ENCODE results near the gene TRMU. TPM values are rescaled to one million over a fixed set of nuclear protein-coding genes. Genes with fewer than 3 reads are reported as not detected.

The TRMU gene
- total RNA-seq, 2 experiments from 2014 or later: 66.8 to 71.7 TPM

DNA sequence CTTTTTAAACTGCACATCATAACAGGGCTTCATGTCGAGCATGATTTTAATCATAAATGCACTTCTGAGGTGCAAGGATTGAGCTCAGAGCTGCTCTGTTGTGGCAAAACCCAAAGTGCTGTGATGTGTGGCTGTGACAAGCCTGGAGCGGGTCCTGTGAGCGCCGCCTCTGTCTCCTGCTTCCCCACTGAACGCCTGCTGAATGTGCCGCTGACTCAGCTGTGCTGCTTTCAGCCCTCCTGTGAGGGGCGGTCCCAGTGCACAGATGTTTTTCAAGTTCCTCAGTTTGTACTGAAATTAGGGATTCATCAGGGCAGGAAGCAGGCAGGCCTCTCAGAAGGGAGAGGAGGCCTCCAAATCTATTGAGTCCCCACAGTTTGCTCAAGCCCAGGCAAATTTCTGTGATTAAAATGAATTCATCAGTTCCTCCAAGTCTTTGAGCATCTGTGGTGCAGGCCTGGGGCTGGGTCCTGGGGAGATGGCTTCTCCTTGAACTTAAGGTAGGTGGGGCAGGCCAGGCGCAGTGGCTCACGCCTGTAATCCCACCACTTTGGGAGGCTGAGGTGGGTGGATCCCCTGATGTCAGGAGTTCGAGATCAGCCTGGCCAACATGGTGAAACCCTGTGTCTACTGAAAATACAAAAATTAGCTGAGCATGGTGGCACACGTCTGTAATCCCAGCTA is 41.8 kb upstream of the TRMU start:
- H3K4me1 Mint-ChIP-seq: peaks cover 60% of the 10 kb centered on the region
- peaks cover 6% of the 10 kb centered on the region for H3K9me3 Mint-ChIP-seq
- H3K27me3 Mint-ChIP-seq: no peaks in the 10 kb centered on the region
- no peak overlapping the region for H3K4me3 Mint-ChIP-seq
- POLR2A ChIA-PET: no interaction called here
- CTCF ChIA-PET: no interaction called here
- DNase-seq: no peak
- H3K36me3 Mint-ChIP-seq (ENCODE audit: low read depth): peaks cover 52% of the 10 kb centered on the region
- H3K27ac Mint-ChIP-seq: peak overlapping the region; percentile 35

DNA sequence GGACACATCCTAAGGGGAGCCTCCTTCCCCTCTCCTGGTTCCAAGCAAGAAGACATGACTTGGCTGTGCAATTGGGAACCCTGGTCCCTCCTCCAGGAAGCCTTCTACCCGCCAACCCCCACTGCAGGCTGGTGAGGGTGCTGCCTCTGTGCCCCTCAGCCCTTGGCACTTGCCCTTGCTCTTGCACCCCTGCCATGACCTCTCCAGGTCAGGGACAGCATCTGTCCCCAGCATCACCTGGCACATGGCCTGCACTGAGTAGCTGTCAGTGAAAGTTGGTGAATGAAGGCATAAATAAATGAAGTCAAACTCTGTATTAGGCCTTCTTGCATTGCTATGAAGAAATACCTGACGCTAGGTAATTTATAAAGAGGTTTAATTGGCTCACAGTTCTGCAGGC is 40.7 kb upstream of the TRMU start:
- Mint-ChIP-seq H3K4me1 (peaks cover 60% of the 10 kb centered on the region), H3K9me3 (peaks cover 6% of the 10 kb centered on the region), H3K27me3 (no peaks in the 10 kb centered on the region), H3K27ac (peak overlapping the region; percentile 97), H3K4me3 (peak overlapping the region; percentile 88), H3K36me3 (ENCODE audit: low read depth) (peaks cover 61% of the 10 kb centered on the region)
- POLR2A ChIA-PET: interaction anchor here (0.9 to 6.4 kb wide), 7 partner anchors 7 to 174 kb away, joined by 3 to 48 read pairs (median 19); partner anchors contain the start of gene CDPF1
- CTCF ChIA-PET: interaction anchor here (1.1 to 2.6 kb wide), 4 partner anchors 41 to 173 kb away, joined by 3 to 16 read pairs (median 6); partner anchors contain the start of gene CDPF1
- DNase-seq: no peak

DNA sequence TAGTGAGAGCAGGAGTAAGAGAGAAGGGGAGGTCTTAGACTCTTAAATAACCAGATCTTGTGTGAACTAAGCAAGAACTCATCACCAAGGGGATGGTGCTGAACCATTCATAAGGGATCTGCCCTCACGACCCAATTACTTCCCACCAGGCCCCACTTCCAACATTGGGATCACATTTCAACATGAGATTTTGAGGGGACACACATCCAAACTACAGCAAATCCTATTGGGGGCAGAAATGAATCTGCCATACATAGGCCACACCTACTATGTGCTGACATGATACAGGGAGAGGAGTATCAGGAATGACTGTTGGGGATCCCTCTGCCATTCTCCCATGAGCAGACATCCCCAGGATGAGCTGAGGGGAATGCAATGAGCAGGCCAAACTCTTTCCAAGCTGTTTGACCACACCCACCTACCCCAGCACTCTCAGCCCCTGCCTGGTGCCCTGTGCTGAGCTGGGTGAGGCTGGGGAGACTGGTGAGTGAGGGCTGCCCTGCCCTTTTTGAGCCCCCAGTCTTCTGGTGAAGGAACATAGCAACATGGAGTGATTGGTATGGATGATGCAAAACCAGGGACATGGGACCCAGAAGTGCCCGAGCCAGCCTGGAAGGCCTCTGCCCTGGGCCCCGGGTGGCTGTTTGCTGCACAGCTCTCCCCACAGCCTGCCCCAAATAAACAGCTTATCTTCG is 40.1 kb upstream of the TRMU start:
- POLR2A ChIA-PET: interaction anchor here (0.7 to 6.4 kb wide), 20 partner anchors 8 to 496 kb away, joined by 3 to 48 read pairs (median 6); partner anchors contain the start of genes CDPF1, PPARA, TRMU and TTC38
- CTCF ChIA-PET: interaction anchor here (0.6 to 2.6 kb wide), 11 partner anchors 8 to 301 kb away, joined by 3 to 16 read pairs (median 5); partner anchors contain the start of gene CDPF1
- Mint-ChIP-seq H3K4me1 (peaks cover 58% of the 10 kb centered on the region), H3K27me3 (no peaks in the 10 kb centered on the region), H3K36me3 (ENCODE audit: low read depth) (peaks cover 62% of the 10 kb centered on the region), H3K4me3 (peak overlapping the region; percentile 88), H3K27ac (peak overlapping the region; percentile 97), H3K9me3 (peaks cover 6% of the 10 kb centered on the region)
- no peak for DNase-seq

- peaks cover 6% of the 10 kb centered on the region for H3K9me3 Mint-ChIP-seq
- peak within 1 kb of the TSS; percentile 88 for H3K4me3 Mint-ChIP-seq
- CTCF ChIA-PET: interaction anchor here (0.6 to 2.6 kb wide), 15 partner anchors 9 to 302 kb away, joined by 3 to 16 read pairs (median 5); partner anchors contain the start of genes CDPF1 and TTC38
- H3K27me3 Mint-ChIP-seq: no peaks in the 10 kb centered on the region
- peaks cover 61% of the 10 kb centered on the region for H3K36me3 Mint-ChIP-seq (ENCODE audit: low read depth)
- POLR2A ChIA-PET: interaction anchor here (0.7 to 6.4 kb wide), 24 partner anchors 9 to 495 kb away, joined by 3 to 48 read pairs (median 4); partner anchors contain the start of genes CDPF1, PPARA, TRMU and TTC38
- DNase-seq: peak; percentile 99
- H3K4me1 Mint-ChIP-seq: peaks cover 63% of the 10 kb centered on the region
- H3K27ac Mint-ChIP-seq: peak within 1 kb of the TSS; percentile 97
Measured at GRCh38 chr22:46296257-46297150, 39.0 kb upstream of the TRMU start, which contains the start of gene GTSE1. TSS of gene GTSE1 (plus strand) at chr22:46296870. CDS start at chr22:46297401, 531 bp downstream.

- H3K27me3 Mint-ChIP-seq: no peaks in the 10 kb centered on the region
- H3K36me3 Mint-ChIP-seq (ENCODE audit: low read depth): peaks cover 60% of the 10 kb centered on the region
- peaks cover 62% of the 10 kb centered on the region for H3K4me1 Mint-ChIP-seq
- CTCF ChIA-PET: interaction anchor here (0.7 to 2.6 kb wide), 6 partner anchors 15 to 291 kb away, joined by 3 to 16 read pairs (median 8); partner anchors contain the start of gene CDPF1
- peaks cover 3% of the 10 kb centered on the region for H3K9me3 Mint-ChIP-seq
- H3K27ac Mint-ChIP-seq: peak overlapping the region; percentile 70
- POLR2A ChIA-PET: interaction anchor here (1.5 to 6.4 kb wide), 9 partner anchors 10 to 261 kb away, joined by 3 to 48 read pairs (median 19); partner anchors contain the start of genes CDPF1 and TRMU
- DNase-seq: peak; percentile 37
- peak overlapping the region; percentile 88 for H3K4me3 Mint-ChIP-seq
Measured at GRCh38 chr22:46297151-46297812, 38.2 kb upstream of the TRMU start.

DNA sequence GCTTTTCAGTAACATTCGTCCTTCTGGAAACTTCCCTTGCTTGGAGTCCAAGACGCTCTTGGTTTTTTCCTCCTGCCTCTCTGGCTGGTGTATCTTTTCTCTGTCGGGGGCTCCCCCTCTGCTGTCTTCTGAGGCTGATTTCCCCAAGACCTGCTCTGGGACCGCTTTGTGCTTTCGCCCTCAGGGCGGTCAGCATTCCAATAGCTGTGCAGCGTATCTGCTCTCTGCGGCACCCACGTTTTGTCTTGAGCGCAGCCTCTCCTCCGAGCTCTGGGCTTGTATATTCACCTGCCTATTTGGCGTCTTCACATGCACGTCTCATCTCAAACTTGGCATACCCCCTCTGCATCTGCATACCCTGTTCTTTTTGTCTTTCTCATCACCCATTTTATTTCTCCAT is 36.4 kb upstream of the TRMU start:
- DNase-seq: no peak
- Mint-ChIP-seq H3K4me1 (peaks cover 68% of the 10 kb centered on the region), H3K36me3 (ENCODE audit: low read depth) (peaks cover 61% of the 10 kb centered on the region), H3K9me3 (no peaks in the 10 kb centered on the region), H3K27ac (peak overlapping the region; percentile 16), H3K4me3 (peak overlapping the region; percentile 88), H3K27me3 (no peaks in the 10 kb centered on the region)
- ChIA-PET CTCF (interaction anchor here (0.8 to 1.2 kb wide), 2 partner anchors 12 to 178 kb away, joined by 3 read pairs; no protein-coding TSS in a partner anchor), POLR2A (interaction anchor here (0.8 to 6.4 kb wide), 2 partner anchors 9 to 171 kb away, joined by 3 to 29 read pairs; no protein-coding TSS in a partner anchor)

DNA sequence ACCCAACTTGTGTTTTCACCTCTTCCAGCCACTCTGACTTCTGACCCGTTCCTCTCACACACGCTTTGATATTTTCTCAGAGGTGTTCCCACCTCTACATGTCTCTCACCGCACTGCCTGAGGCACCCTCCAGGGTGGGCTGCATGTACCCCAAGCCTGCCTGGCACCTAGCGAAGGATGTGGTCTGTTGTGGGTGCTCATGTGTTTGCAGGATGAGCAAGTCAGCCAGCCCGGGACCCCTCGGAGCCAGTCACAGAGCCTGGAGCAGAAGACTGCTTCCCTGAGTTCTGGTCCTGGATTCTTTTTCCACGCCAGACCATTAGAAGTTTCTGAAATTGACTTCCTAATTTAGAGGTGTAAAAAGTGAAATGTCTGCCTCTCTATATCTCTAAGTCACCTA is 35.0 kb upstream of the TRMU start:
- H3K9me3 Mint-ChIP-seq: no peaks in the 10 kb centered on the region
- no peak overlapping the region for H3K27ac Mint-ChIP-seq
- H3K4me1 Mint-ChIP-seq: peaks cover 65% of the 10 kb centered on the region
- no peak for DNase-seq
- no peaks in the 10 kb centered on the region for H3K27me3 Mint-ChIP-seq
- CTCF ChIA-PET: interaction anchor here (1.0 to 1.1 kb wide), 2 partner anchors 11 to 179 kb away, joined by 3 to 4 read pairs; no protein-coding TSS in a partner anchor
- no peak overlapping the region for H3K4me3 Mint-ChIP-seq
- peaks cover 63% of the 10 kb centered on the region for H3K36me3 Mint-ChIP-seq (ENCODE audit: low read depth)
- POLR2A ChIA-PET: interaction anchor here (6.4 kb wide), 1 partner anchor 7 kb away, joined by 29 read pairs; no protein-coding TSS in a partner anchor

DNA sequence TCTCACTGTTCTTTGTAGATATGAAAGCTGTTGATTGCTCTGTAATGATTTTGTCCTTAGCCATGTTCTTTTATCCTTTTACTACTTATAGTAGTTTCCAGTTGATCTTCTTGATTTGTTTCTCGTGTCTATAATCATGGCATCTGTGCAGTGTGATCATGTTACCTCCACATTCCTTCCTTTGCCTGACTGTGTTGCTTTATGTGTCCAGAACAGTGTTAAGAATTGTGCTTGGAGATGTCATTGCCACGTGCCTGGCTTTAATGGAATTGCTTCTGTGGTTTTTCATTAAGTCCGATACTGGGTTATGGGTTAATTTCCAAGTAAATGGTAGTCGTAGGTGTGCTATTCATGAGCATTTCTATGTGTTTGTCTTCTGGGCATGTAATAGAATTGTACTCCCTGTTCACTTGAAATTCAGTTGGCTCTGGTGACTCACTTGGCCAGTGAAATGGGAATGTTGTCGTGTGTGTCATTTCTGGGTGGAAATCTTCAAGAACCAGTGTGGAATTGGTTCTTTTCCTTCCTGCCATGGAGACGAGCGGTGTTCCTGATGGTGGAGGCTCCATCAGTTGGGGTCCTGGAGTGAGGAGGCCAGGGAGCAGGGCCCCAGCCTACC is 32.1 kb upstream of the TRMU start:
- ChIA-PET CTCF (no interaction called here), POLR2A (interaction anchor here (1.7 kb wide), 1 partner anchor 32 kb away, joined by 6 read pairs; the partner anchor contains the start of gene TRMU)
- H3K36me3 Mint-ChIP-seq (ENCODE audit: low read depth): peaks cover 72% of the 10 kb centered on the region
- H3K4me3 Mint-ChIP-seq: no peak overlapping the region
- H3K4me1 Mint-ChIP-seq: peaks cover 50% of the 10 kb centered on the region
- H3K27ac Mint-ChIP-seq: peak overlapping the region; percentile 16
- H3K9me3 Mint-ChIP-seq: no peaks in the 10 kb centered on the region
- no peak for DNase-seq
- no peaks in the 10 kb centered on the region for H3K27me3 Mint-ChIP-seq

GRCh38 chr22:46308283-46308988 is 27.1 kb upstream of the TRMU start:
- Mint-ChIP-seq H3K27me3 (no peaks in the 10 kb centered on the region), H3K4me1 (peaks cover 22% of the 10 kb centered on the region), H3K4me3 (no peak overlapping the region), H3K9me3 (no peaks in the 10 kb centered on the region), H3K36me3 (ENCODE audit: low read depth) (peaks cover 62% of the 10 kb centered on the region), H3K27ac (no peak overlapping the region)
- POLR2A ChIA-PET: interaction anchor here (0.6 to 4.0 kb wide), 3 partner anchors 11 to 1381 kb away, joined by 4 to 29 read pairs (median 5); partner anchors contain the start of genes CDPF1 and GTSE1
- CTCF ChIA-PET: no interaction called here
- DNase-seq: no peak

DNA sequence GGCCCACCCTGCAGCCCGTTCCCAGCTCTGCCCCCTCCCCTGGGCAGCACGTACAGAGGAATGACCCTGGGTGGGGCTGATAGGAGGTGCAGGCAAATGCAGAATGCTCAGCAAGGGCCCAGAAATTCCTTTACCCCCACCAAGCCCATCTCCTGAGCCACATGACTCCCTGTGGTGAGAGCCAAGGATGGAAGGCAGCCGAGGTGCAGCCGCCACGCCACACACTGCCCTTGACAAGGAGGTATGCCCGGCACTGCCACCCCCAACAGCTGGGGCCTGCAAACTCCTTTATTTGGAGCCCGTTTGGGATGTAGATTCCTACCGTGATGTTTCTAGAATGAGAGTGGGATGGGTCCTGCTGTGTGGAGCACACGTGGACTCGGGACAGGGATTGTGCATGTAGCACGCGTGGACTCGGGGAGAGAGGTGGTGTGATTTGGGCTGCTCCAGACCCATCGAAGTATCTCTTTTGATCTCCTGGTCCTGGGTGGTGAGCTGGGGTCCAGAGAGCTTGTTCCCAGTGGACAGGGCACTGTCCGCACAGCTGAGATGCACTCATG is 25.9 kb upstream of the TRMU start:
- H3K27me3 Mint-ChIP-seq: no peaks in the 10 kb centered on the region
- CTCF ChIA-PET: no interaction called here
- peaks cover 60% of the 10 kb centered on the region for H3K36me3 Mint-ChIP-seq (ENCODE audit: low read depth)
- H3K9me3 Mint-ChIP-seq: no peaks in the 10 kb centered on the region
- H3K4me1 Mint-ChIP-seq: peaks cover 12% of the 10 kb centered on the region
- no peak overlapping the region for H3K4me3 Mint-ChIP-seq
- POLR2A ChIA-PET: interaction anchor here (4.0 kb wide), 1 partner anchor 12 kb away, joined by 29 read pairs; the partner anchor contains the start of gene GTSE1
- H3K27ac Mint-ChIP-seq: no peak overlapping the region
- no peak for DNase-seq
